OCI-LY1 (cell line): ENCODE data around the gene BAIAP2.

Experiments used
- H2AFZ ChIP-seq: fragments of 200-600 bp; sonication (generic), shearing (Covaris generic); 2 replicates; pipeline ENCODE4 v1.6.0; 2014; ENCODE audit warnings: antibody characterized with exemption, mild to moderate bottlenecking, low read length
- H3F3A ChIP-seq: fragments of 200-600 bp; sonication (generic), shearing (Covaris generic); 2 replicates; pipeline ENCODE4 v1.6.0; 2014; ENCODE audit warnings: mild to moderate bottlenecking, antibody characterized with exemption, low read length, moderate library complexity; ENCODE audit not compliant: insufficient read depth
- H3K27ac ChIP-seq: fragments of 200-600 bp; sonication (generic); 2 replicates; pipeline ENCODE4 v1.5.1; 2014; ENCODE audit warnings: low read length, mixed run types, mild to moderate bottlenecking, low read depth; ENCODE audit not compliant: poor library complexity, severe bottlenecking
- H3K27me3 ChIP-seq: fragments of 200-600 bp; sonication (generic); 2 replicates; pipeline ENCODE4 v1.6.0; 2014; ENCODE audit warnings: antibody characterized with exemption, mild to moderate bottlenecking, low read length, moderate library complexity; ENCODE audit not compliant: insufficient read depth
- H3K36me3 ChIP-seq: fragments of 200-600 bp; sonication (generic); 2 replicates; pipeline ENCODE4 v1.6.1; 2014; ENCODE audit warnings: mild to moderate bottlenecking, antibody characterized with exemption, low read length, moderate library complexity, mixed read lengths; ENCODE audit not compliant: insufficient read depth
- H3K4me1 ChIP-seq: fragments of 200-600 bp; sonication (generic); 2 replicates; pipeline ENCODE4 v1.5.1; 2014; ENCODE audit warnings: mild to moderate bottlenecking, low read length, moderate library complexity; ENCODE audit not compliant: insufficient read depth, severe bottlenecking
- H3K4me2 ChIP-seq: fragments of 200-600 bp; sonication (generic), shearing (Covaris generic); 2 replicates; pipeline ENCODE4 v1.6.1; 2014; ENCODE audit warnings: low read length
- H3K4me3 ChIP-seq: fragments of 200-600 bp; sonication (generic); 2 replicates; pipeline ENCODE4 v1.5.1; 2014; ENCODE audit warnings: low read length, low read depth, mild to moderate bottlenecking, mixed read lengths; ENCODE audit not compliant: poor library complexity, severe bottlenecking
- H3K79me2 ChIP-seq: fragments of 200-600 bp; shearing (Covaris generic); 2 replicates; pipeline ENCODE4 v1.6.1; 2016; ENCODE audit warnings: mixed run types, low read length, mixed read lengths; ENCODE audit not compliant: insufficient read depth
- H3K9ac ChIP-seq: fragments of 200-600 bp; sonication (generic), shearing (Covaris generic); 2 replicates; pipeline ENCODE4 v1.6.1; 2014; ENCODE audit warnings: mild to moderate bottlenecking, low read length, mixed read lengths
- H3K9me2 ChIP-seq: fragments of 200-600 bp; sonication (generic), shearing (Covaris generic); 2 replicates; pipeline ENCODE4 v1.6.1; 2014; ENCODE audit warnings: low read depth, mild to moderate bottlenecking, low read length, mixed read lengths
- H3K9me3 ChIP-seq: fragments of 200-600 bp; shearing (Covaris generic); 2 replicates; pipeline ENCODE4 v1.6.1; 2014; ENCODE audit warnings: low read length, mixed read lengths
- H4K20me1 ChIP-seq: fragments of 200-600 bp; sonication (generic), shearing (Covaris generic); 2 replicates; pipeline ENCODE4 v1.6.0; 2016; ENCODE audit warnings: mild to moderate bottlenecking, low read length; ENCODE audit not compliant: insufficient read depth
- CTCF ChIP-seq: fragments of 200-600 bp; sonication (generic), shearing (Covaris generic); IDR thresholded peaks from 2 replicates; pipeline ENCODE4 v1.5.1; 2017; ENCODE audit warnings: mild to moderate bottlenecking, antibody characterized with exemption, low read length, moderate library complexity, mixed read lengths
- EZH2 ChIP-seq: fragments of 200-600 bp; sonication (generic), shearing (Covaris generic); IDR thresholded peaks from 2 replicates; pipeline ENCODE4 v1.8.0; 2017; ENCODE audit warnings: borderline replicate concordance, mixed run types, mild to moderate bottlenecking, antibody characterized with exemption, low read length, moderate library complexity, mixed read lengths

BAIAP2 gene

GRCh38 chr17:80995131-80995530 lies 39.8 kb upstream of the BAIAP2 start:
- H3K9me3 ChIP-seq: no peaks in the 10 kb centered on the region
- H3K9ac ChIP-seq: no peak overlapping the region
- no peaks in the 10 kb centered on the region; the same call in 1 of the 2 replicates for H3K36me3 ChIP-seq
- no peaks in the 10 kb centered on the region for H3K9me2 ChIP-seq
- no peak overlapping the region for H2AFZ ChIP-seq
- no peaks in the 10 kb centered on the region for H3K79me2 ChIP-seq
- H3K4me1 ChIP-seq: peaks cover 17% of the 10 kb centered on the region
- TF ChIP-seq EZH2 (no peak), CTCF (no peak)
- no peaks in the 10 kb centered on the region for H4K20me1 ChIP-seq
- H3K27ac ChIP-seq: no peak overlapping the region
- no peaks in the 10 kb centered on the region for H3F3A ChIP-seq
- no peak overlapping the region for H3K4me2 ChIP-seq
- no peak overlapping the region for H3K4me3 ChIP-seq
- peaks cover 4% of the 10 kb centered on the region; the same call in 1 of the 2 replicates for H3K27me3 ChIP-seq

GRCh38 chr17:80996422-80997305 lies 38.3 kb upstream of the BAIAP2 start:
- no peaks in the 10 kb centered on the region; the same call in 1 of the 2 replicates for H3K27me3 ChIP-seq
- H4K20me1 ChIP-seq: no peaks in the 10 kb centered on the region
- H3K36me3 ChIP-seq: no peaks in the 10 kb centered on the region; the same call in 1 of the 2 replicates
- no peaks in the 10 kb centered on the region for H3F3A ChIP-seq
- H3K9me3 ChIP-seq: no peaks in the 10 kb centered on the region
- no peaks in the 10 kb centered on the region for H3K9me2 ChIP-seq
- no peak overlapping the region for H3K4me3 ChIP-seq
- no peak overlapping the region for H3K9ac ChIP-seq
- TF ChIP-seq CTCF (no peak), EZH2 (no peak)
- peaks cover 11% of the 10 kb centered on the region for H3K4me1 ChIP-seq
- no peaks in the 10 kb centered on the region for H3K79me2 ChIP-seq
- no peak overlapping the region for H2AFZ ChIP-seq
- no peak overlapping the region for H3K4me2 ChIP-seq
- no peak overlapping the region for H3K27ac ChIP-seq

GRCh38 chr17:80997424-80998117 lies 37.4 kb upstream of the BAIAP2 start:
- H3K79me2 ChIP-seq: no peaks in the 10 kb centered on the region
- H3K4me3 ChIP-seq: no peak overlapping the region
- H3K9ac ChIP-seq: no peak overlapping the region
- peaks cover 7% of the 10 kb centered on the region for H3K4me1 ChIP-seq
- H3K27me3 ChIP-seq: no peaks in the 10 kb centered on the region; the same call in 1 of the 2 replicates
- no peaks in the 10 kb centered on the region; the same call in 1 of the 2 replicates for H3K36me3 ChIP-seq
- H3K4me2 ChIP-seq: no peak overlapping the region
- no peaks in the 10 kb centered on the region for H4K20me1 ChIP-seq
- no peaks in the 10 kb centered on the region for H3F3A ChIP-seq
- no peak overlapping the region for H3K27ac ChIP-seq
- H3K9me2 ChIP-seq: no peaks in the 10 kb centered on the region
- no peak for TF ChIP-seq CTCF
- no peak for TF ChIP-seq EZH2
- H2AFZ ChIP-seq: no peak overlapping the region
- no peaks in the 10 kb centered on the region for H3K9me3 ChIP-seq
